Measurements from ENCODE around the gene TNPO1.
"Not testable (repeated sequence)": the region's sequence is repeated elsewhere in the genome, so short reads cannot be mapped to it uniquely, and the experiment has no call there.

The TNPO1 gene

DNA sequence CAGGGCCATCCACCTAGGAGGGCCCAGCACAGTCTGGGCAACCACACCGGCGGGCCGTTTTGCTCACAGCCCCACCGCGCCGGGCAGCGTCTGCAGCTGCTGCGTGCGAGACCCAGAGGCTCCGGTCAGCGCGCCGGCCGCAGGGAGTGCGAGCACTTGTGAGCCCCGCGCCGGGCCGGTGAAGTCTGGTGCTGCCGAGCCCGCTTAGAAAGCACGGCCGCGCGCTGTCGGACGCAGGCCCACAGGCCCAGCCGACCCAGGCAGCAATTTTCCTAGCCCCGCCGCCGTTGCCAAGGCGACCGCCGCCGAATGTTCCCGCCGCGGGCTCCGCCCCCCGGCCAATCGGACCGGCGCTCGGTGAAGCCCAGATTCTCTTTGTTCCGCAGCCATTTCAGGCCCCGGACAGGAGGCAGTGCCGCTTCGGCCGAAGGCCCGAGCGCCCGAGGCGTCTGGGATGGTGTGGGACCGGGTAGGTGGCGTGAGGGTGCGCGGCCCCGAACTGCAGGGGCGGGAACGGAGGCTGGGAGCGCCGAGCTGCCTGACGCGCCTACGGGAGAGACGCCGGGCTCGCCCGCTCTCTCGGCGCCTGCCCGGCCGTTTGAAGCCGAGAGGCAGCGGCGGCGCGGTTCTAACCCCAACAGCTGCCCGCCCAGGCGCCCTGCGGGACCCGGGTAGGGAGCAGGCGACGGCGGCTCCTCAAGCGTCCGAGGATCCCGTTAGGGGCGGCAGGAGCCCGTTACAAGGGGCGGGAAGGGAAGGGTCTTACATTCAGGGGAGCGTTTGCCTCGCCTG lies at the start of gene TNPO1:
Gene TNPO1, plus strand, starts transcription at position 378 of the 792 bp plus-strand sequence. Its CDS starts 77 bp downstream, at position 455.
- Histone ChIP-seq H3K27me3 (ENCODE audit: control insufficient read depth, insufficient read depth, low read length) (no peaks in the 10 kb centered on the region), H3K4me3 (ENCODE audit: low read length) (peak within 1 kb of the TSS; percentile 95), H3K4me1 (ENCODE audit: control insufficient read depth, insufficient read depth, low read length) (peaks cover 19% of the 10 kb centered on the region), H3K27ac (ENCODE audit: low read depth, low read length) (peak within 1 kb of the TSS; percentile 97), H3K9ac (ENCODE audit: low read length) (peak within 1 kb of the TSS; percentile 89), H3K36me3 (ENCODE audit: control insufficient read depth, insufficient read depth, low read length) (no peaks in the 10 kb centered on the region)

- no peak overlapping the region for H3K27ac ChIP-seq (ENCODE audit: low read depth, low read length)
- H3K27me3 ChIP-seq (ENCODE audit: control insufficient read depth, insufficient read depth, low read length): no peaks in the 10 kb centered on the region
- no peaks in the 10 kb centered on the region for H3K36me3 ChIP-seq (ENCODE audit: control insufficient read depth, insufficient read depth, low read length)
- no peaks in the 10 kb centered on the region for H3K4me1 ChIP-seq (ENCODE audit: control insufficient read depth, insufficient read depth, low read length)
- no peak overlapping the region for H3K9ac ChIP-seq (ENCODE audit: low read length)
- H3K4me3 ChIP-seq (ENCODE audit: low read length): no peak overlapping the region
Observed at GRCh38 chr5:72767289-72768010, 49.0 kb upstream of the TNPO1 start.

GRCh38 chr5:72770266-72770665 lies 46.2 kb upstream of the TNPO1 start:
- Histone ChIP-seq H3K27me3 (ENCODE audit: control insufficient read depth, insufficient read depth, low read length) (no peaks in the 10 kb centered on the region), H3K36me3 (ENCODE audit: control insufficient read depth, insufficient read depth, low read length) (no peaks in the 10 kb centered on the region), H3K27ac (ENCODE audit: low read depth, low read length) (no peak overlapping the region), H3K4me3 (ENCODE audit: low read length) (no peak overlapping the region), H3K4me1 (ENCODE audit: control insufficient read depth, insufficient read depth, low read length) (no peaks in the 10 kb centered on the region), H3K9ac (ENCODE audit: low read length) (no peak overlapping the region)

GRCh38 chr5:72776684-72777083 lies 39.8 kb upstream of the TNPO1 start:
- H3K27ac ChIP-seq (ENCODE audit: low read depth, low read length): no peak overlapping the region
- H3K4me1 ChIP-seq (ENCODE audit: control insufficient read depth, insufficient read depth, low read length): no peaks in the 10 kb centered on the region
- no peaks in the 10 kb centered on the region for H3K27me3 ChIP-seq (ENCODE audit: control insufficient read depth, insufficient read depth, low read length)
- H3K9ac ChIP-seq (ENCODE audit: low read length): no peak overlapping the region
- H3K4me3 ChIP-seq (ENCODE audit: low read length): no peak overlapping the region
- no peaks in the 10 kb centered on the region for H3K36me3 ChIP-seq (ENCODE audit: control insufficient read depth, insufficient read depth, low read length)

DNA sequence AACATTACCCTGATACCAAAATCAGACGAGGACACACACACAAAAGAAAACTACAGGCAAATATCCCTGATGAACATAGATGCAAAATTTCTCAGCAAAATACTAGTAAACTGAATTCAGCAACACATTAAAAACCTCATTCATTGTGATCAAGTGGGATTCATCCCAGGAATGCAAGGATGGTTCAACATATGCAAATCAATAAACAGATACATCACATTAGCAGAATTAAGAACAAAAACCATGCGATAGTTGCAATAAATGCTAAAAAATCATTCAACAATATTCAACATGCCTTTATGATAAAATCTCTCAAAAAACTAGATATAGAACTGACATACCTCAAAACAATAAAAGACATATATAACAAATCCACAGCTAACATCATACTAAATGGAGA lies 36.9 kb upstream of the TNPO1 start:
- H3K9ac ChIP-seq (ENCODE audit: low read length): no peak overlapping the region
- no peaks in the 10 kb centered on the region for H3K36me3 ChIP-seq (ENCODE audit: control insufficient read depth, insufficient read depth, low read length)
- H3K4me1 ChIP-seq (ENCODE audit: control insufficient read depth, insufficient read depth, low read length): no peaks in the 10 kb centered on the region
- H3K4me3 ChIP-seq (ENCODE audit: low read length): no peak overlapping the region
- no peaks in the 10 kb centered on the region for H3K27me3 ChIP-seq (ENCODE audit: control insufficient read depth, insufficient read depth, low read length)
- H3K27ac ChIP-seq (ENCODE audit: low read depth, low read length): no peak overlapping the region

DNA sequence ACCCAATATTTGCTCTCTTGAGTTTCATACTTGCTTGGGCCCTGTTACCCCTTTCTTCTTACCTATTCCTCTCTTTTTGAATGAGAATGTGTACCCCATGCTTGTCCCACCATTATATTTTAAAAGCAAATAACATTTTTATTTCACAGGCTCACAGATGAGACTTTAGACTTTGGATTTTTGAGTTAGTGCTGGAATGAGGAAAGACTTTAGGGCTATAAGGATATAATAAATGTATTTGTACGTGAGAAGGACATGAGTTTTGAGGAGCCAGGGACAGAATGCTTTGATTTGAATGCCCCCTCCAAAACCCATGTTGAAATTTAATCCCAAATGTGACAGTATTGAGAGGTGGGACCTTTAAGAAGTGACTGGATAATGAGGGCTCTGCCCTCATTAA lies 33.1 kb upstream of the TNPO1 start:
- Histone ChIP-seq H3K9ac (ENCODE audit: low read length) (no peak overlapping the region), H3K27ac (ENCODE audit: low read depth, low read length) (no peak overlapping the region), H3K36me3 (ENCODE audit: control insufficient read depth, insufficient read depth, low read length) (no peaks in the 10 kb centered on the region), H3K4me3 (ENCODE audit: low read length) (no peak overlapping the region), H3K4me1 (ENCODE audit: control insufficient read depth, insufficient read depth, low read length) (no peaks in the 10 kb centered on the region), H3K27me3 (ENCODE audit: control insufficient read depth, insufficient read depth, low read length) (no peaks in the 10 kb centered on the region)

DNA sequence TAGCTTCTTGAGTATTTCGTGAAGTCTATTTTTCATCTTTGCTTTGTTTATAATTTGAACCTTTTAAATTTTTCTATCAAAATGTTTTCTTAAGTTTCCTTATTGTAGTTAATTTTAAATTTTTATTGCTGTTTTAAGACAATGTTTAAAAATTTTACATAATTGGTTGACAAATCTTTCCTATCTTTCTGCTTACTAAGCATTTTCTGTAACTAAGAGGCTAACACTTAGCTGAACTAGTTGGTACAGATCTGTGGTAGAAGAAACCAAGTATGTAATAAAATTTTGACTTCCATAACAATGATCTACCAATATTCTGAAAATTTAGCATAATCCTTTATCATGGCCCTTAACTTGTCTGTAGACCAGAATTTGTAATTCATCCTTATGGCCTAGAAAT lies 32.3 kb upstream of the TNPO1 start:
- Histone ChIP-seq H3K27me3 (ENCODE audit: control insufficient read depth, insufficient read depth, low read length) (no peaks in the 10 kb centered on the region), H3K9ac (ENCODE audit: low read length) (no peak overlapping the region), H3K27ac (ENCODE audit: low read depth, low read length) (no peak overlapping the region), H3K4me1 (ENCODE audit: control insufficient read depth, insufficient read depth, low read length) (no peaks in the 10 kb centered on the region), H3K36me3 (ENCODE audit: control insufficient read depth, insufficient read depth, low read length) (no peaks in the 10 kb centered on the region), H3K4me3 (ENCODE audit: low read length) (no peak overlapping the region)

GRCh38 chr5:72785801-72786200 lies 30.7 kb upstream of the TNPO1 start:
- Histone ChIP-seq H3K4me3 (ENCODE audit: low read length) (no peak overlapping the region), H3K27ac (ENCODE audit: low read depth, low read length) (no peak overlapping the region), H3K36me3 (ENCODE audit: control insufficient read depth, insufficient read depth, low read length) (no peaks in the 10 kb centered on the region), H3K4me1 (ENCODE audit: control insufficient read depth, insufficient read depth, low read length) (no peaks in the 10 kb centered on the region), H3K27me3 (ENCODE audit: control insufficient read depth, insufficient read depth, low read length) (no peaks in the 10 kb centered on the region), H3K9ac (ENCODE audit: low read length) (no peak overlapping the region)

DNA sequence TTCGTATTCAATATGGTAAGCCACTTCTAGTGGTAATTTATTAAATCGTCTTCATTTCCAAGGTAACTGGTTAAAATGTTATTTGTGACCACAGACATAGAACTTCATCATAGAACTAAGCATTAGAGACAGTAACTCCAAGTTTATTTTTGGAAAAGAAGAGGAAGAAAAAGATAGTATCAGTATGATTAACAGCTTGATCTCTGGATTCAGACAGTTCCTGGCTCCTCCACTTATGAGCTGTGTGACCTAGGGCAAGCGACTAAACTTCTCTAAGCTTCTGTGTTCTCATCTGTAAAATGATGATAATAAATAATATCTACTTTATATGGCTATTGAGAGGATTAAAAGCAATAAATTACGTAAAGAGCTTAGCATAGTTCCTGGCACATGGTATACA lies 29.8 kb upstream of the TNPO1 start:
- H3K9ac ChIP-seq (ENCODE audit: low read length): no peak overlapping the region
- H3K27ac ChIP-seq (ENCODE audit: low read depth, low read length): no peak overlapping the region
- no peaks in the 10 kb centered on the region for H3K4me1 ChIP-seq (ENCODE audit: control insufficient read depth, insufficient read depth, low read length)
- H3K36me3 ChIP-seq (ENCODE audit: control insufficient read depth, insufficient read depth, low read length): no peaks in the 10 kb centered on the region
- H3K4me3 ChIP-seq (ENCODE audit: low read length): no peak overlapping the region
- no peaks in the 10 kb centered on the region for H3K27me3 ChIP-seq (ENCODE audit: control insufficient read depth, insufficient read depth, low read length)

- Histone ChIP-seq H3K9ac (ENCODE audit: low read length) (no peak overlapping the region), H3K4me3 (ENCODE audit: low read length) (no peak overlapping the region), H3K36me3 (ENCODE audit: control insufficient read depth, insufficient read depth, low read length) (no peaks in the 10 kb centered on the region), H3K27ac (ENCODE audit: low read depth, low read length) (no peak overlapping the region), H3K27me3 (ENCODE audit: control insufficient read depth, insufficient read depth, low read length) (no peaks in the 10 kb centered on the region), H3K4me1 (ENCODE audit: control insufficient read depth, insufficient read depth, low read length) (no peaks in the 10 kb centered on the region)
Observed at GRCh38 chr5:72788866-72789505, 27.5 kb upstream of the TNPO1 start.

DNA sequence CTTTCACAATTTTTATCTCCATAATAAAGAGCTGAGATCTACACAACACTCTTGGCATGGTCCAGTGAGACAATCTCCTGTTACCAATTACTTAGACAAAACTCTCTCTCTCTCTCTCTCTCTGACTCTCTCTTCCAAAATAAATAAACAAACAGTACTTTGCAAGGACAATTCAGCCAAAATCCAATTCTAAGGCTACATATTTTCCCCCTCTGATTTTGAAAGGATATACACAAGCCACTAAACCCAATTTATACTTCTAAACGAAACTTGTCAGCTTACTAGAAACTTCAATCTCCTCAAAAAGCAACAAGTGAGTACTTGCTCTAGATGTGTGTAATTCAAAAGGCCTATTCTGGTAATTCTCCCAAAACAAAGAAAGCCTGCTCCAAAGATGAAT lies 26.3 kb upstream of the TNPO1 start:
- Histone ChIP-seq H3K4me1 (ENCODE audit: control insufficient read depth, insufficient read depth, low read length) (no peaks in the 10 kb centered on the region), H3K27ac (ENCODE audit: low read depth, low read length) (no peak overlapping the region), H3K4me3 (ENCODE audit: low read length) (no peak overlapping the region), H3K36me3 (ENCODE audit: control insufficient read depth, insufficient read depth, low read length) (no peaks in the 10 kb centered on the region), H3K9ac (ENCODE audit: low read length) (no peak overlapping the region), H3K27me3 (ENCODE audit: control insufficient read depth, insufficient read depth, low read length) (no peaks in the 10 kb centered on the region)

DNA sequence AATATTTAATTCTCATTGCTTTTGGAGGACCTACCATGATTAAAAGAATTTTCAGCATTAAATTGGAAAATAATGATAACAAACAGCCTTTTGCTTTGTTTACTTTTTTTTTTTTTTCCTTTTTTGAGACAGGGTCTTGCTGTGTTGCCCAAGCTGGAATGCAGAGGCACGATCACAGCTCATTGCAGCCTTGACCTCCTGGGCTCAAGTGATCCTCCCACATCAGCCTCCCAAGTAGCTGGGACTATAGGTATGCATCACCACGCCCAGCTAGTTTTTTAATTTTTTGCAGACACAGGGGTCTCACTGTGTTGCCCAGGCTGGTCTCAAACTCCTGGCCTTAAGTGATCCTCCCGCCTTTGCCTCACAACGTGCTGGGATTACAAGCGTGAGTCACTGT lies 23.8 kb upstream of the TNPO1 start:
- H3K4me3 ChIP-seq (ENCODE audit: low read length); H3K4me1 ChIP-seq (ENCODE audit: control insufficient read depth, insufficient read depth, low read length); H3K27ac ChIP-seq (ENCODE audit: low read depth, low read length); H3K9ac ChIP-seq (ENCODE audit: low read length); H3K36me3 ChIP-seq (ENCODE audit: control insufficient read depth, insufficient read depth, low read length); H3K27me3 ChIP-seq (ENCODE audit: control insufficient read depth, insufficient read depth, low read length): not testable (repeated sequence)

Data from rectal smooth muscle tissue (tissue), 1 donor.